Measurements from ENCODE around the gene NEGR1. TPM values are rescaled to one million over a fixed set of nuclear protein-coding genes. Genes with fewer than 3 reads are reported as not detected.

The NEGR1 gene
- total and polyA plus RNA-seq, 10 donors, result 0.07 to 1.3 (median 0.54) TPM

DNA sequence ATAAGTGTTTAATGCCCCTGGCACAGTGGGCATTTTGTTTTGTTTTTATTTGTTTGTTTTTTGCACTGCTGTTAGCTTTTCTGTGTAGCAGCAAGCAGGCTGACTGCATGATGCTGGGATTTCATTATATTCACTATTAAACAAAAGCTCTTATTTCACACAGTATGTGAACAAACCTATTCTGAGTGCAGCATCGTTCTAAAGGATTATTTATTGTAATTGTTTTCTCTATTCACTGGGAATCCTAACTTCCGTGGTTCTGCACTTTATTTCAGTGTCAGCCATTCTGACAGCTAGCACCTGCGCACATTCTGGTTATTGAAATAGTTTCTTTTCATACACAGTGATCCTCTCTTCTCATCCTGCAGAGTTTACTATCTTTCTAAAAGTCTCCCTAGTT lies 595.0 kb downstream of the NEGR1 start:
- whole genome bisulfite sequencing, 5 donors, result 77 to 85% (median 81%) methylated on average over 3 of the region's 3 CpGs
- intact Hi-C loops (cut with DNase I; ENCODE audit: low total_unique reads), result no loop called here
- H3K27ac ChIP-seq, result no peak overlapping the region
- no peaks in the 10 kb centered on the region for H3K9me3 ChIP-seq
- no peaks in the 10 kb centered on the region for H3K36me3 ChIP-seq
- H3K4me3 ChIP-seq, result no peak overlapping the region
- H3K27me3 ChIP-seq (replicated peaks in 1 of 7), result no peaks in the 10 kb centered on the region
- DNase-seq, result no peak
- H3K4me1 ChIP-seq, result no peaks in the 10 kb centered on the region
- TF ChIP-seq CTCF (IDR thresholded peaks at IDR 0.05 in 8 of 11, conservative IDR thresholded peaks at IDR 0.05 in 3 of 11) (no peak), POLR2A (IDR thresholded peaks at IDR 0.05) (no peak), POLR2AphosphoS5 (IDR thresholded peaks at IDR 0.05) (no peak)

GRCh38 chr1:71676979-71677925 lies 605.1 kb downstream of the NEGR1 start:
- Histone ChIP-seq H3K9me3 (no peaks in the 10 kb centered on the region), H3K4me3 (no peak overlapping the region), H3K27me3 (replicated peaks in 1 of 7) (no peaks in the 10 kb centered on the region), H3K4me1 (no peaks in the 10 kb centered on the region), H3K27ac (no peak overlapping the region), H3K36me3 (no peaks in the 10 kb centered on the region)
- intact Hi-C loops (cut with DNase I; ENCODE audit: low total_unique reads), result no loop called here
- no peak for TF ChIP-seq CTCF (IDR thresholded peaks at IDR 0.05 in 8 of 11, conservative IDR thresholded peaks at IDR 0.05 in 3 of 11)
- TF ChIP-seq POLR2AphosphoS5 (IDR thresholded peaks at IDR 0.05), result no peak
- no peak for TF ChIP-seq POLR2A (IDR thresholded peaks at IDR 0.05)
- no peak for DNase-seq
- WGBS, 5 donors, result 62 to 73% (median 68%) methylated on average over 7 of the region's 7 CpGs

DNA sequence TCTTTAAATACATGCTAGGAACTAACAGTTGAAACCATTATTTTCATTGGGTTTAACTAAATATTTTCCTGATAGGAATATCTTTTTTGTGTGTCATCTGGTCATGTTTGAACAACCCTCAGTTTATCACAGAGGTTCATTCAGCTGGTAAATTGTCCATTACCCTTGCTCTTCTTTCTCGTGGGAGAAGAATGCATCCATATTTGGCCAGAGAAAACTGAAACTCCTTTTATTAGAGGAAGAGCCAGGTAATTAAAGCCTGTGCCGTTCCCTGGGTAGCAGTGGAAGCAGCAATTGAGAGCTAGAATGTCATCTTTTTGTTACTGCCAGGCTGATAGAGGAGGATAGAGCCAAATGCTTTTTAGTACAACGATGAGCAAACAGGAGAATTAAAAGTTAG lies 614.3 kb downstream of the NEGR1 start:
- Histone ChIP-seq H3K27me3 (replicated peaks in 1 of 7) (no peaks in the 10 kb centered on the region), H3K9me3 (no peaks in the 10 kb centered on the region), H3K27ac (no peak overlapping the region), H3K36me3 (no peaks in the 10 kb centered on the region), H3K4me3 (no peak overlapping the region), H3K4me1 (no peaks in the 10 kb centered on the region)
- DNase-seq, result no peak
- 67 to 83% (median 77%) methylated on average over 3 of the region's 3 CpGs for WGBS, 5 donors
- TF ChIP-seq CTCF (IDR thresholded peaks at IDR 0.05 in 8 of 11, conservative IDR thresholded peaks at IDR 0.05 in 3 of 11) (no peak), POLR2A (IDR thresholded peaks at IDR 0.05) (no peak), POLR2AphosphoS5 (IDR thresholded peaks at IDR 0.05) (no peak)
- intact Hi-C loops (cut with DNase I; ENCODE audit: low total_unique reads), result no loop called here

DNA sequence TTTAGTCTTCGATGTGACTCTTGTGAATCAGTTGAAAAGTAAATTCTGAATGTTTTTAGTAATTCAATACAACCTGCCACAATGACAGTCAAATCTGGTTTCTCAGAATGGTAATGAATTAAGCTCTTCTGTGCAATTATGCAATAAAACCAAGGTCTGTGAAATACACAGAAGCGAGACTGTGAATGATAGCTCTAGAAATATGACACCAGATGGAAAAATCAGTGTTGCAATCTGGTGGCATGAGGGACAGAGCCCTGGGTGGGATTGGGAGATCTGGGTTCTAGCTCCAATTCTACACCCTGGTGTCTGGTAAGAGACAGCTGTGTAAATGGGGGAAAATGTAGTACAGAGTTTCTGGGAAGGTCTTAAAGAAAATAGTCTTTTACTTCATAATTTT lies 615.1 kb downstream of the NEGR1 start:
- Histone ChIP-seq H3K36me3 (no peaks in the 10 kb centered on the region), H3K27me3 (replicated peaks in 1 of 7) (no peaks in the 10 kb centered on the region), H3K4me1 (no peaks in the 10 kb centered on the region), H3K9me3 (no peaks in the 10 kb centered on the region), H3K27ac (no peak overlapping the region), H3K4me3 (no peak overlapping the region)
- intact Hi-C loops (cut with DNase I; ENCODE audit: low total_unique reads), result no loop called here
- WGBS, 5 donors, result 48 to 79% (median 60%) methylated on average over 2 of the region's 2 CpGs
- TF ChIP-seq POLR2AphosphoS5 (IDR thresholded peaks at IDR 0.05) (no peak), CTCF (IDR thresholded peaks at IDR 0.05 in 8 of 11, conservative IDR thresholded peaks at IDR 0.05 in 3 of 11) (no peak), POLR2A (IDR thresholded peaks at IDR 0.05) (no peak)
- DNase-seq, result no peak
